ENCODE measurements around the gene SIGLEC11.
"Not testable (repeated sequence)": the region's sequence is repeated elsewhere in the genome, so short reads cannot be mapped to it uniquely, and the experiment has no call there.

The SIGLEC11 gene

GRCh38 chr19:49950956-49951526 is 9.9 kb downstream of the SIGLEC11 start:
- DNase-seq = no peak

GRCh38 chr19:49950590-49950948 is 10.4 kb downstream of the SIGLEC11 start:
- DNase-seq = no peak

- no peak for DNase-seq
Measured at GRCh38 chr19:49949742-49950589, 11.0 kb downstream of the SIGLEC11 start.

GRCh38 chr19:49946415-49946814 is 14.6 kb downstream of the SIGLEC11 start:
- DNase-seq = no peak

- DNase-seq = not testable (repeated sequence)
Measured at GRCh38 chr19:49944567-49944966, 16.4 kb downstream of the SIGLEC11 start.

- no peak for DNase-seq
Measured at GRCh38 chr19:49940482-49940791, 20.5 kb downstream of the SIGLEC11 start.

- DNase-seq = no peak
Measured at GRCh38 chr19:49939721-49940481, 21.1 kb downstream of the SIGLEC11 start.

- no peak for DNase-seq
Measured at GRCh38 chr19:49938662-49939061, 22.3 kb downstream of the SIGLEC11 start.

- DNase-seq = peak; percentile 72 to 79
Measured at GRCh38 chr19:49937750-49938381, 23.1 kb downstream of the SIGLEC11 start.

- no peak for DNase-seq
Measured at GRCh38 chr19:49936549-49936948, 24.4 kb downstream of the SIGLEC11 start.

GRCh38 chr19:49933643-49934042 is 27.3 kb downstream of the SIGLEC11 start:
- DNase-seq = no peak

- DNase-seq = peak in 1 of 2 donors; percentile 18
Measured at GRCh38 chr19:49932731-49933131, 28.2 kb downstream of the SIGLEC11 start.

GRCh38 chr19:49932041-49932451 is 28.9 kb downstream of the SIGLEC11 start:
- no peak for DNase-seq

GRCh38 chr19:49931293-49932040 is 29.5 kb downstream of the SIGLEC11 start:
- DNase-seq = no peak

- no peak for DNase-seq
Measured at GRCh38 chr19:49930483-49931011, 30.4 kb downstream of the SIGLEC11 start.

- DNase-seq = peak; percentile 93 to 96
Measured at GRCh38 chr19:49929611-49930482, 31.1 kb downstream of the SIGLEC11 start.

GRCh38 chr19:49929121-49929610 is 31.8 kb downstream of the SIGLEC11 start, which contains the start of the genes ATF5 and NUP62:
Gene ATF5, plus strand, starts transcription at chr19:49929205. Its CDS starts 1,646 bp downstream, at chr19:49930851.
Gene NUP62, minus strand, starts transcription at chr19:49929504. Its CDS starts 19,697 bp downstream, at chr19:49909807.
- DNase-seq = peak; percentile 93 to 94

- no peak for DNase-seq
Measured at GRCh38 chr19:49927526-49928264, 33.3 kb downstream of the SIGLEC11 start.

GRCh38 chr19:49926515-49926914 is 34.5 kb downstream of the SIGLEC11 start:
- no peak for DNase-seq

GRCh38 chr19:49925486-49925885 is 35.5 kb downstream of the SIGLEC11 start:
- DNase-seq = no peak
